Common myeloid progenitor, CD34-positive (primary cell): ENCODE measurements around the gene MKRN1.
A peak's percentile ranks its signal among the peaks of the same experiment; 100 is the strongest.

Experiments
- CTCF ChIA-PET: fragments of 350-600 bp; sonication (Branson Sonifier 250); formaldehyde crosslinking; loops from one replicate; lab custom pipeline; 2021; ENCODE audit warnings: antibody characterized with exemption; lab: Charles Lee
- POLR2A ChIA-PET: fragments of 350-600 bp; sonication (Branson Sonifier 250); formaldehyde crosslinking; loops from one replicate; lab custom pipeline; 2021; ENCODE audit warnings: antibody characterized with exemption; lab: Charles Lee
- DNase-seq, 3 donors: peaks; one replicate each; pipeline versions ENCODE4 v3.0.0 to v3.0.0-alpha.2; 2013
- H3K27ac ChIP-seq, 2 experiments: 1 replicate in 1 of 2; 2 replicates in 1 of 2; pipeline ENCODE4 v1.7.0; 2013; ENCODE audit warnings: inconsistent platforms in 2 of 2, low read length in 2 of 2, mild to moderate bottlenecking in 2 of 2, low read depth in 1 of 2, moderate library complexity in 1 of 2; ENCODE audit not compliant: severe bottlenecking in 2 of 2, insufficient read depth in 1 of 2, poor library complexity in 1 of 2
- H3K27me3 ChIP-seq, 5 experiments: replicated peaks in 2 of 5; 1 replicate in 3 of 5; 2 replicates in 2 of 5; pipeline versions ENCODE4 v1.6.1 to v1.7.0; 2013; ENCODE audit warnings: low read length in 4 of 5, mild to moderate bottlenecking in 2 of 5, moderate library complexity in 2 of 5, inconsistent platforms in 1 of 5; ENCODE audit not compliant: insufficient read depth in 5 of 5, control insufficient read depth in 4 of 5
- H3K36me3 ChIP-seq, 4 experiments: 1 replicate in 2 of 4; 2 replicates in 2 of 4; pipeline versions ENCODE4 v1.6.1 to v1.7.0; 2013; ENCODE audit warnings: low read length in 3 of 4, control low read depth in 1 of 4, mild to moderate bottlenecking in 1 of 4; ENCODE audit not compliant: control insufficient read depth in 4 of 4, insufficient read depth in 4 of 4
- H3K4me1 ChIP-seq, 4 experiments: 1 replicate in 3 of 4; 2 replicates in 1 of 4; pipeline versions ENCODE4 v1.6.1 to v1.7.1; 2013; ENCODE audit warnings: low read length in 3 of 4, mild to moderate bottlenecking in 3 of 4, control low read depth in 1 of 4, inconsistent platforms in 1 of 4, moderate library complexity in 1 of 4; ENCODE audit not compliant: control insufficient read depth in 4 of 4, insufficient read depth in 4 of 4; ENCODE audit errors: control extremely low read depth in 1 of 4
- H3K4me3 ChIP-seq, 7 experiments: 1 replicate in 4 of 7; 2 replicates in 3 of 7; pipeline versions ENCODE4 v1.5.1 to v1.7.0; 2013; ENCODE audit warnings: mild to moderate bottlenecking in 7 of 7, low read length in 6 of 7, moderate library complexity in 6 of 7, inconsistent platforms in 2 of 7, low read depth in 2 of 7, control low read depth in 1 of 7; ENCODE audit not compliant: insufficient read depth in 4 of 7, control insufficient read depth in 1 of 7; ENCODE audit errors: extremely low read depth in 1 of 7
- H3K9me3 ChIP-seq, 5 experiments: 1 replicate in 4 of 5; 2 replicates in 1 of 5; pipeline versions ENCODE4 v1.6.1 to v1.7.1; 2013; ENCODE audit warnings: low read length in 4 of 5, mild to moderate bottlenecking in 2 of 5, inconsistent platforms in 1 of 5, low read depth in 1 of 5, moderate library complexity in 1 of 5; ENCODE audit not compliant: control insufficient read depth in 4 of 5, insufficient read depth in 2 of 5; ENCODE audit errors: control extremely low read depth in 1 of 5
- WGBS: methylation state at CpG from one replicate; pipeline ENCODE4 v1.1.5; 2013; ENCODE audit not compliant: insufficient coverage; 5-methylcytosine and 5-hydroxymethylcytosine counted together

MKRN1 gene

DNA sequence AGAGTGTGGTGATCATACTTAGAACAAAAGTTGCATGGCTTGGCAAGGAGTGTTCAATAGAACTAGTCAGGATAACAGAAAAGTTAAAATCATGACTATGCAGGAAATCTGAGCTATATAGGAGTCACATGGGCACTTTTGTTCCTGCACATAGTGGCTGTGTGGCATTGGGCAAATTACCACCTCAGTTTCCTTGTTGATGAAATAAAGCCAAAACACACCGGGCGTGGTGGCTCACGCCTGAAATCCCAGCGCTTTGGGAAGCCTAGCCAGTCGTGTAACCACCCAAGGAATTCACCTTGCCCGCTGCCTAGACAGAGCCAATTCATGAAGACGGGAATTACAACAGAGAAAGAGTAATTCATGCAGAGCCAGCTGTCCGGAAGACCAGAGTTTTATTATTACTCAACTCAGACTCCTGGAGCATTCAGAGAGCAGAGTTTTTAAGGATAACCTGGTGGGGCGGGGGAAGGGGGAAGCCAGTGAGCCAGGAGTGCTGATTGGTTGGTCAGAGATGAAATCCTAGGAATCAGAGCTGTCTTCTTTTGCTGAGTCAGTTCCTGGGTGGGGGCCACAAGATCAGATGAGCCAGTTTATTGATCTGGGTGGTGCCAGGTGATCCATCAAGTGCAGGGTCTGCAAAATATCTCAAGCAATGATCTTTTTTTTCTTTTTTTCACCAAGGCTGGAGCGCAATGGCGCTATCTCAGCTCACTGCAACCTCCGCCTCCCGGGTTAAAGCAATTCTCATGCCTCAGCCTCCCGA lies 6.4 kb upstream of the MKRN1 start:
- no peaks in the 10 kb centered on the region for H3K27me3 ChIP-seq
- ChIA-PET POLR2A (no interaction called here), CTCF (interaction anchor here (1.0 to 2.0 kb wide), 2 partner anchors 10 to 13 kb away, joined by 3 to 11 read pairs; no protein-coding TSS in a partner anchor)
- H3K4me1 ChIP-seq = peaks cover 0 to 13% (median 11%) of the 10 kb centered on the region in 4 experiments
- WGBS = 74% methylated on average over 14 of the region's 14 CpGs
- no peaks in the 10 kb centered on the region for H3K9me3 ChIP-seq
- DNase-seq = no peak
- no peak overlapping the region for H3K27ac ChIP-seq
- no peaks in the 10 kb centered on the region for H3K36me3 ChIP-seq
- no peak overlapping the region for H3K4me3 ChIP-seq

DNA sequence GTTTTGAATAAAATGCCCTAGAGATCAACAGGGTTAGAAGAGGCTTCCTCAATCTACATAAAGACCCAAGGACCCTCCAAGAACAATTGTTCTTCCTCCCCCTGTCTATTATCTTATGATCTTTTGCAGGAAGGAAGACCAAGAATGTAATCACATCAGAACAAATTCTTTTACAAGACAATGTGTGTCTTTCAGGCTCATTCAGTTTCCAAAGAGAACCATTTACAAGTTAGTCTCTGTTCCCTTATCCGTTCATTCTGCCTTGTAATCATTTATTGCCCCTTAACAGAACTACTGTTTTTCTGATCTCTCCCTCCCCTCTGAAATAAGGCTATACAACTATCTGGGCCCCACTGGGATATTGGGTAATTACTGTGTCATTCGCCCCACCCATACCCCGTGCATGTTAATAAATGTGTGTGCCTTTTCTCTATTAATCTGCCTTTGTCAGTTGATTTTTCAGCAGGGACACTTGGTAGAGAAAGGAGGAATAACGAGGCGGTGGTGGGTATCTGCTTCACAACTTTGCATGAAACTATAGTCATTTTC lies 5.7 kb upstream of the MKRN1 start:
- ChIA-PET CTCF (interaction anchor here (2.0 kb wide), 1 partner anchor 9 kb away, joined by 11 read pairs; no protein-coding TSS in a partner anchor), POLR2A (no interaction called here)

GRCh38 chr7:140484479-140484878 lies 5.2 kb upstream of the MKRN1 start:
- ChIA-PET POLR2A (no interaction called here), CTCF (no interaction called here)
- WGBS = no CpG with 5 or more reads among the region's 3 CpGs
- Histone ChIP-seq H3K36me3 (no peaks in the 10 kb centered on the region), H3K4me1 (peaks cover 0 to 17% (median 16%) of the 10 kb centered on the region in 4 experiments), H3K9me3 (no peaks in the 10 kb centered on the region), H3K27ac (no peak overlapping the region), H3K27me3 (no peaks in the 10 kb centered on the region), H3K4me3 (no peak overlapping the region)
- DNase-seq = no peak

More for the DNA sequence above, 5.7 kb upstream of the MKRN1 start:
- Histone ChIP-seq H3K36me3 (no peaks in the 10 kb centered on the region), H3K27ac (no peak overlapping the region), H3K9me3 (no peaks in the 10 kb centered on the region), H3K27me3 (no peaks in the 10 kb centered on the region), H3K4me3 (no peak overlapping the region), H3K4me1 (peaks cover 0 to 13% (median 11%) of the 10 kb centered on the region in 4 experiments)
- 88% methylated on average over 4 of the region's 5 CpGs for WGBS
- DNase-seq = no peak

- Histone ChIP-seq H3K4me1 (peaks cover 6 to 26% (median 23%) of the 10 kb centered on the region in 4 experiments), H3K9me3 (no peaks in the 10 kb centered on the region), H3K36me3 (no peaks in the 10 kb centered on the region), H3K27ac (peak overlapping the region in 1 of 2 experiments; percentile 93), H3K4me3 (peak overlapping the region; percentile 69 to 92 (median 87)), H3K27me3 (no peaks in the 10 kb centered on the region)
- ChIA-PET POLR2A (interaction anchor here (0.6 kb wide), 3 partner anchors 34 to 269 kb away, joined by 3 to 4 read pairs (median 3); no protein-coding TSS in a partner anchor), CTCF (interaction anchor here (0.5 to 6.2 kb wide), 7 partner anchors 9 to 398 kb away, joined by 3 to 30 read pairs (median 3); no protein-coding TSS in a partner anchor)
- 0% methylated on average over 1 of the region's 2 CpGs for WGBS
- no peak for DNase-seq
Observed at GRCh38 chr7:140479739-140480084, 407 bp upstream of the MKRN1 start.

DNA sequence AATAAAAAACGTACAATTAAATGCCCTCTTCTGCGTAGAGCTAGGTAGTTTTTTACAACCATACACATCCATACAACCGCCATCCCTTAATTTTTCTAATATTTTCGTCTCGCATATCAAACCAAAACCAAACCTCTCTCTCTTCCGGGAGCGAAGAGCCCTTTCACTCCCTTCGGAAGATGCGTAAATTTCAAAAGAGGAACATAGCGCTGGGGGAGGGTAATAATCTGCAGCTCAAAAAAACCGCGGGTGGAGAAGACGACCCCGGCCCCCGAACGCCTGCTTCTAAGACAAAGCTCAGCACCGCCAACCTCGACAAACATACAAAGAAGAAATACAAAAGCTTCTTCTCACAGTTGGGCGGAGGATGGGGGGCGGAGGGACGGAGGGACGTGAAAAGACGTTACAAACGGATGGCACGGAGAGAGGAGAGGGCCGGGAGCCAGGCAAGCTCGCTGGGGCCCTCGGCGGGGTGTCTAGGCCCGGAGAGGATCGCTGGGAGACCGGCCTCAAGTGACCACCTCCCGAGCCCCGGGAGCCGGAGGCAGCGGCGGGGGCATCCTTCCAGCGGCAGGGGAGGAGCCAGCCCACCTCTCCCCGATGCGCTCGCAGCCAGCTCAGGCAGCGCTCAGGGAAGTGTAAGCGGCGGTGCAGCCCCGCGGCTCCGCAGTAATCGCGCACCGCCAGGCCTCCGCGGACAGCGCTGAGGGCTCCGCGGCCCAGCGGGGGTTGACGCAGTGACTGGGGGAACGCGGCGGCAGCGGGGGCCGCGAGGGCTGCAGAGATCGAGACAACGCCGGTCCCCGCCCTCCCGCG lies 851 bp downstream of the MKRN1 start:
- Histone ChIP-seq H3K4me3 (peak overlapping the region; percentile 69 to 92 (median 87)), H3K9me3 (no peaks in the 10 kb centered on the region), H3K27me3 (no peaks in the 10 kb centered on the region), H3K36me3 (no peaks in the 10 kb centered on the region), H3K27ac (peak overlapping the region; percentile 71 to 93), H3K4me1 (peaks cover 6 to 26% (median 23%) of the 10 kb centered on the region in 4 experiments)
- POLR2A ChIA-PET = interaction anchor here (0.5 to 0.7 kb wide), 3 partner anchors 10 to 509 kb away, joined by 3 to 4 read pairs (median 3); no protein-coding TSS in a partner anchor
- CTCF ChIA-PET = interaction anchor here (0.8 to 6.2 kb wide), 13 partner anchors 10 to 536 kb away, joined by 3 to 30 read pairs (median 6); partner anchors contain the start of gene MRPS33
- 0% methylated on average over 49 of the region's 69 CpGs for WGBS
- peak; percentile 75 to 92 (median 91) for DNase-seq

DNA sequence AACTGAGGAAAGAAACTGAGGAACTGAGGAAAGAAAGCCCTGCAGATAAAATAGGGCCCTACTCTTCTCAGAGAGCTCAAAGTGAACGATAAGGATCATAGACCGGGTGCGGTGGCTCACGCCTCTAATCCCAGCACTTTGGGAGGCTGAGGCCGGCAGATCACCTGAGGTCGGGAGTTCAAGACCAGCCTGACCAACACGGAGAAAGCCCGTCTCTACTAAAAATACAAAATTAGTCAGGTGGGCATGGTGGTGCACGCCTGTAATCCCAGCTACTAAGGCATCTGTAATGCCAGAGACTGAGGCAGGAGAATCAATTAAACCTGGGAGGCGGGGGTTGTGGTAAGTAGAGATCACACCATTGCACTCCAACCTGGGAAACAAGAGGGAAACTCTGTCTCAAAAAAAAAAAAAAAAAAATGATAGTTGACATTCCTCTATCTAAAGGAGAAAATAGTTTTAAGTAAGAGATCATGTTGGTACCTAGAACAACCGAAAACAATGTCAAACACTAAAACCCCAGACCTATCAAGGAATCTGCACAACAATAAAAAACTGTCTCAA lies 2.5 kb downstream of the MKRN1 start:
- 89% methylated on average over 6 of the region's 11 CpGs for WGBS
- Histone ChIP-seq H3K9me3 (no peaks in the 10 kb centered on the region), H3K27ac (peak overlapping the region in 1 of 2 experiments; percentile 93), H3K4me3 (peak overlapping the region in 3 of 7 experiments; percentile 48 to 92 (median 76)), H3K27me3 (no peaks in the 10 kb centered on the region), H3K36me3 (peaks cover 0 to 3% (median 0%) of the 10 kb centered on the region in 4 experiments), H3K4me1 (peaks cover 6 to 26% (median 23%) of the 10 kb centered on the region in 4 experiments)
- CTCF ChIA-PET = interaction anchor here (0.6 to 6.2 kb wide), 12 partner anchors 9 to 538 kb away, joined by 3 to 30 read pairs (median 8); partner anchors contain the start of gene MRPS33
- POLR2A ChIA-PET = interaction anchor here (0.6 kb wide), 1 partner anchor 13 kb away, joined by 3 read pairs; no protein-coding TSS in a partner anchor
- no peak for DNase-seq
